GM12864 (cell line): Measurements from ENCODE around the gene AGAP3.

Experiments used
- DNase-seq: peaks from one replicate; pipeline ENCODE4 v3.0.0-alpha.2; 2011; ENCODE audit warnings: low read depth
- H3K4me3 ChIP-seq: 2 replicates; pipeline ENCODE4 v1.5.1; 2011; ENCODE audit warnings: mild to moderate bottlenecking, low read depth, low read length, control low read depth
- TF ChIP-seq, protein P1 (sequence below): IDR thresholded peaks from 2 replicates; pipeline ENCODE4 v1.5.1; 2011; ENCODE audit warnings: low read depth, mild to moderate bottlenecking, moderate library complexity, low read length, control low read depth, inconsistent platforms; ENCODE audit errors: missing control alignments

Gene AGAP3

DNA sequence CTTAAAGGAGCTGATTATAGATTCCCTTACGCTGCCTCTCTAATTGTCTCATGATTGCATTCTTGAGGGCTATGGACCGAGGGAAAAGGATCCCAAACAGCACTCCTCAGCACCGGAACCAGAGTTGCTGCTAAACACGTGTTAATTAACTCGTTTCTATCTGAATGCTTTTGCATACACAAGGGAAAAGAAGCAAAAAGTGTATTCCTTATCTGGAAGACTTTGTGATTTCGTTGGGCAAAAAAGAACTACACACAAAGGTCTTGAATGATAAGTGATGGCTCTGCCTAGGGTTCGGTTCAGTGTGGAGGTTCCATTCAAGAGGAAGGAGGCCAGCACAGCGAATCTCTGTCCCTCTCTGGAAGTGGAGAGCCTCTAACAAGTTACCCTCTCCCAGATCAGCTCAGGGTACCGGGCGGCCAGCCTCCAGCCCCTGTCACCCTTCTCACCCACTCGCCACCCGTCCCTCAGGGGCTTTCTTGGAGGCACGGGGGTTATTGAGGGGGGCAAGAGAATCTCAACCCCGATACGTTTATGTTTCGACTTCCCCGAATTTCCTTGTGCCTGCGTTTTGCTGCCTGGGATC lies 27.4 kb upstream of the AGAP3 start:
- DNase-seq = no peak
- TF ChIP-seq, protein P1, sequence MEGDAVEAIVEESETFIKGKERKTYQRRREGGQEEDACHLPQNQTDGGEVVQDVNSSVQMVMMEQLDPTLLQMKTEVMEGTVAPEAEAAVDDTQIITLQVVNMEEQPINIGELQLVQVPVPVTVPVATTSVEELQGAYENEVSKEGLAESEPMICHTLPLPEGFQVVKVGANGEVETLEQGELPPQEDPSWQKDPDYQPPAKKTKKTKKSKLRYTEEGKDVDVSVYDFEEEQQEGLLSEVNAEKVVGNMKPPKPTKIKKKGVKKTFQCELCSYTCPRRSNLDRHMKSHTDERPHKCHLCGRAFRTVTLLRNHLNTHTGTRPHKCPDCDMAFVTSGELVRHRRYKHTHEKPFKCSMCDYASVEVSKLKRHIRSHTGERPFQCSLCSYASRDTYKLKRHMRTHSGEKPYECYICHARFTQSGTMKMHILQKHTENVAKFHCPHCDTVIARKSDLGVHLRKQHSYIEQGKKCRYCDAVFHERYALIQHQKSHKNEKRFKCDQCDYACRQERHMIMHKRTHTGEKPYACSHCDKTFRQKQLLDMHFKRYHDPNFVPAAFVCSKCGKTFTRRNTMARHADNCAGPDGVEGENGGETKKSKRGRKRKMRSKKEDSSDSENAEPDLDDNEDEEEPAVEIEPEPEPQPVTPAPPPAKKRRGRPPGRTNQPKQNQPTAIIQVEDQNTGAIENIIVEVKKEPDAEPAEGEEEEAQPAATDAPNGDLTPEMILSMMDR = no peak
- peak overlapping the region; percentile 64 for H3K4me3 ChIP-seq

DNA sequence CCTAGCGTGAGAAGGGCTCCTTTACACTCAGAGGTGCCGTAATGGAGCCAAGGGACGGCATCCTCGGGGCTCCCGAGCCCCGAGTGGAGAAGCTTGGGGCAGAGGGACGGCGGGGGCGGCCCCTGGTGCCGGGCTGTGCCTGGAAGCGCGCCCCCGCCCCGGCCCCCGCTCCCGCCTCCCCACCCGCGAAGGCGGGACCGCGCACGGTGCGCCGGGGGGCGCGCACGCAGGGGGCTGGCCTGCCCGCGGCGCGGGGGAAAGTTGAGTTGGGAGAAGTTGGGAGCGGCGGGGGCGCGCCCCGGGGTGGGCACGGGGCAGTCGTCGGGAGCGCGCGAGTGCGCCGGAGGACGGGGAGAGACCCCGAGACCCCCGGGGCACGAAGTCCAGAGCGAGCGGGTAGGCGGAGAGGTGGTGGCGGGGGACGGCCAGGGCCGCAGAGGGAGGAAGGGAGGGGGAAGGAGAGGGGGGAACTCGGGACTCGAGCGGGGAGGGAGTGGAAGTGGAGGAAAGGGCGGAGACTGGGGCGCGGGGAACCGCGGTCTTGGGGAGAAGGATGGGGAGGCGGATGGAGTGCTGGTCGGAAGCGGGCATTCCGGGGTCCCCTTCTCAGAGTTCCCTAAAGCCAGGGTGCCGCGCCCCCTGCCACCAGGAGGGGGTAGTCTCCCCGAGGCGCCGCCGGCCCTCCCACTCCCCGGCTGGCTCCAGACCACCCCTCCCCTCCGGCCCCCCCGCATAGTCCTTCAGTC lies 26.7 kb upstream of the AGAP3 start, which contains the start of gene SLC4A2:
TSS of gene SLC4A2 (plus strand) at position 223 of the 746 bp plus-strand sequence. CDS start 2,399 bp downstream, outside the sequence.
- TF ChIP-seq, protein P1 = peak; percentile 63
- DNase-seq = no peak
- H3K4me3 ChIP-seq = peak within 1 kb of the TSS; percentile 64

DNA sequence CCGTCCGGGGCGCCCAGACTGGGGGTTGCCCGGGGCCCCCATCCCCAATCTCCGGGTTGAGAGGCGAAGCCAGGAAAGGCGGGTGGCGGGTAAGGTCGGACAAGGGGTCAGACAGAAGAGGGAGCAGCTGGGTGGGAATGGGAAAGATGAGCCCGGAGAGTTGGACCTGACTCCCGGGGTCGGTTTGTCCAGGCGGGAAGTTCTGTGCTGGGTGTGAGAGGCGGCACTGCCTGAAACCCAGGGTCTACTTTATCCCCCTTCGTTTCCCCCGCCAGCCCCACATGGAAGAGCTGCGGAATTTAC lies 26.2 kb upstream of the AGAP3 start:
- DNase-seq = no peak
- TF ChIP-seq, protein P1 = no peak
- H3K4me3 ChIP-seq = peak overlapping the region; percentile 64

GRCh38 chr7:151060416-151061212 lies 25.7 kb upstream of the AGAP3 start:
- TF ChIP-seq, protein P1 = peak; percentile 17
- DNase-seq = no peak

DNA sequence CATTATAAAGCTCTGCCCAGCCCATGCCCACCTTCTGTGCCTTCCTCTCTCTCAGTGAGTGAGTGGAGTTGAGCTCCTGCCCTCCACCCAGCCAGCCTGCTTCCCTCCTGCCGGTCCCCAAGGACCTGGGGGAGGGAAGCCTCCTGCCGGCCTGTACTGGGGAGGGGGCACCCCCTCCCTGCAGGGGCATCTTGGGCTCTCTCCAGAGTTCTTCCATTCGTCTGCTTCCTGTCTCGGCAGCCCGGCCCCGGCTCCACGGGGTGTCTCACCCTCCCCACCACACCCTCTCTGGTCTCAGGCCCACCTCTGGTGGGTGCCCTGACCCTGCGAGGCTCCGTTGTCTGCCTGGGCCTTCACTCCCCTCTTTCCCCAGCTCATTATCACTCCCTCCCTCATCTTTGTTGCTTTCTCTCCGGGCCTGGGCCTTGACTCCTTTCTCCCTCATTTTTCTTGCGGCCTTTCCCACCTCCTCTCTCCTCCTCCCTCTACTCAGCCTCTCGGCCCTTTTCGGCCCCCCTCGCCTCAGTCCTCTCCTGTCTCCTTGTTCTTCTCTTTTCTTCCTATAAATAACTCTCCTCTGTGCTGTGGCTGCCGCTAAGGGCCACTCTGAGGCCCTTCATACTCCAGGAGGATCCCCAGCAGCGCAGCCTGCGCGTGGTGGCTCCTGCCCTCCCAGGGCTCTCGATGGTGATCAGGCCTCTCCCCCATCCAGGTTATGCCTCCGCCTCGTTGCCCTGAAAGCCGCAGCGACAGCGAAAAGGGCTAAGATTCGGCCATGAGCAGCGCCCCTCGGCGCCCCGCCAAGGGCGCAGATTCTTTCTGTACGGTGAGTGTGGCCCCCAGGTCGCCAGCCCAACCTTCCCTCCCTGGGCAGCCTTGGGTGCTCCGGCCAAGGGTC lies 24.8 kb upstream of the AGAP3 start:
- TF ChIP-seq, protein P1 = no peak
- H3K4me3 ChIP-seq = no peak overlapping the region
- no peak for DNase-seq

More at GRCh38 chr7:151060416-151061212, 25.7 kb upstream of the AGAP3 start:
- H3K4me3 ChIP-seq = peak overlapping the region; percentile 64

GRCh38 chr7:151062111-151062398 lies 24.2 kb upstream of the AGAP3 start:
- no peak overlapping the region for H3K4me3 ChIP-seq
- TF ChIP-seq, protein P1 = no peak
- DNase-seq = no peak
